ENCODE results near the gene NAALADL2. TPM values are rescaled to one million over a fixed set of nuclear protein-coding genes. Genes with fewer than 3 reads are reported as not detected.

NAALADL2 gene
- total RNA-seq, 4 donors from 2014 or later: 7.0 to 34.7 (median 18.4) TPM

DNA sequence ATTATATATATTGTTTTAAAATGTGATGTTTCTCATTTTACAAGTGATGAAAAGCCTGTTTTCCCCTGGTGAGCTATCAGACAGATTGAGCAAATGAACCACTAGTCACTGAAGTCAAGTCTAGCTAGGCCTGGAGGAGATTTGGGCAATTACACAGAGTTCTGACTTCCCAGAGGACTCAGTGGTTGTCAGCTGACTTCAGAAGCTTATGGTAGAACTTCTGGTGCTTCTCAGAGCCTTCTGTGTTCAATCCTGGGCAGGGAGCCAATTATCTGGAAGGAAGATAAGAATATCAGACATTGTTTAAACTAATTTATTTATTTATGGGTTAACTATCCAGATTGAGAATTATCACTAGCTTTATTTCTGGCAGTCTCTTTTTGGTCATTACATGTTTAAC is 37.7 kb upstream of the NAALADL2 start:
- H3K27me3 ChIP-seq: no peaks in the 10 kb centered on the region
- no peak overlapping the region for H3K27ac ChIP-seq
- H3K4me1 ChIP-seq: no peaks in the 10 kb centered on the region
- H3K36me3 ChIP-seq: no peaks in the 10 kb centered on the region
- TF ChIP-seq, protein P1, sequence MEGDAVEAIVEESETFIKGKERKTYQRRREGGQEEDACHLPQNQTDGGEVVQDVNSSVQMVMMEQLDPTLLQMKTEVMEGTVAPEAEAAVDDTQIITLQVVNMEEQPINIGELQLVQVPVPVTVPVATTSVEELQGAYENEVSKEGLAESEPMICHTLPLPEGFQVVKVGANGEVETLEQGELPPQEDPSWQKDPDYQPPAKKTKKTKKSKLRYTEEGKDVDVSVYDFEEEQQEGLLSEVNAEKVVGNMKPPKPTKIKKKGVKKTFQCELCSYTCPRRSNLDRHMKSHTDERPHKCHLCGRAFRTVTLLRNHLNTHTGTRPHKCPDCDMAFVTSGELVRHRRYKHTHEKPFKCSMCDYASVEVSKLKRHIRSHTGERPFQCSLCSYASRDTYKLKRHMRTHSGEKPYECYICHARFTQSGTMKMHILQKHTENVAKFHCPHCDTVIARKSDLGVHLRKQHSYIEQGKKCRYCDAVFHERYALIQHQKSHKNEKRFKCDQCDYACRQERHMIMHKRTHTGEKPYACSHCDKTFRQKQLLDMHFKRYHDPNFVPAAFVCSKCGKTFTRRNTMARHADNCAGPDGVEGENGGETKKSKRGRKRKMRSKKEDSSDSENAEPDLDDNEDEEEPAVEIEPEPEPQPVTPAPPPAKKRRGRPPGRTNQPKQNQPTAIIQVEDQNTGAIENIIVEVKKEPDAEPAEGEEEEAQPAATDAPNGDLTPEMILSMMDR (IDR thresholded peaks at IDR 0.05): no peak
- no peak for TF ChIP-seq POLR2A (IDR thresholded peaks at IDR 0.05)
- no peak for DNase-seq
- H3K4me3 ChIP-seq: no peak overlapping the region
- no peaks in the 10 kb centered on the region for H3K9me3 ChIP-seq

DNA sequence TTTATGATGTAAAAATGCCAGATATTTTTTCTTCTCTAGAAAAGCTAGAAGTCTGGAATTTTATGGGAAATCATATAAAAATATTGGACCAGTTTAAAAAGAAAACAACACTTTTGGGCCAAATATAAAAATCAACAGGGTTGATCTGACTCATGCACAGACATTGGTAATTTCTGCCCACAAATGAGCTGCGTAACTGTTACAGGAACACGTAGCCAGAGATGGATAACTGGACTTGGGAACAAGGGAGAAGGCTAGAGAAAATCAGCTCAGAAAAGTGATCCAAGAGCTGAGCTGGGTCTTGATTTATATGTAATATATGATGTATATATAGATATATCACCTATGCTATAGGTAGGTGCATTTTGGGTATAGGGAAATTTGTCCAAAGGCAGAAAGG is 36.8 kb upstream of the NAALADL2 start:
- Histone ChIP-seq H3K27me3 (no peaks in the 10 kb centered on the region), H3K36me3 (no peaks in the 10 kb centered on the region), H3K27ac (no peak overlapping the region), H3K4me3 (no peak overlapping the region), H3K4me1 (no peaks in the 10 kb centered on the region), H3K9me3 (no peaks in the 10 kb centered on the region)
- no peak for TF ChIP-seq POLR2A (IDR thresholded peaks at IDR 0.05)
- TF ChIP-seq, protein P1 (IDR thresholded peaks at IDR 0.05): no peak
- DNase-seq: no peak

DNA sequence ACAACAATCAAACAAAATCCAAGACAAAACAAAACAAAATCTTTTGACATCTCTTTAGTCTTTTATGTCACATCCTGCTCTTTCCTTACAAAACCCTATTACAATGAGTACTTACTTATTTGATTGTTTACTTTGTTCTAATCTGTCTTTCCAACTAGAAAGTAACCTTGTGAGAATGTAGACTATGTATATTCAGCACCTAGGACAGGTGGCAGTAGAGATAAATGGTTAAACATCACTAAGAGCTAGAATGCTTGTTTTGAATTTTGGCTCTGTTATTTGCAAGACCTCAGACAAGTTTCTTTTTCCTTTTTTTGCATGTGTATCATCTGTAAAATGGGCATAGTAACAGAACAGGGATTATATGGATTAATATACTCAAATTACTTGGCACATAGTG is 33.1 kb upstream of the NAALADL2 start:
- TF ChIP-seq POLR2A (IDR thresholded peaks at IDR 0.05): no peak
- TF ChIP-seq, protein P1 (IDR thresholded peaks at IDR 0.05): no peak

DNA sequence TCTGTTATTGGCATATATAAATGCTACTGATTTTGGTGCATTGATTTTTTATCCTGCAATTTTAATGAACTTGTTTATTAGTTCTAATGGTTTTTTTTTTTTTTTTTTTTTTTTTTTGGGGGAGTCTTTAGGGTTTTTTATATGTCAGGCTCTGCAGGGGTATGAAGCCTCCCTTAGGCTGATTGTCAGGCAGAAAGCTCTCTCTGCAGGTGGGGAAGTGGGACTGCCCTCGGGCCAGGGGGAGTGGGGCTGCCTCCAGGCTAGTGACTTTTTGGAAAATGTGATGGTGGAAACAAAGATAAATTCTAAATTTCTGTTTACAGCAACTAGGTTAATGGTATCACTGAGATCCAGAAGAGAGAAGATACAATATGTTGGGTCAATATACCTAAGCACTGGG is 14.4 kb upstream of the NAALADL2 start:
- no peak for DNase-seq
- Histone ChIP-seq H3K27me3 (no peaks in the 10 kb centered on the region), H3K36me3 (no peaks in the 10 kb centered on the region), H3K4me1 (no peaks in the 10 kb centered on the region), H3K9me3 (no peaks in the 10 kb centered on the region), H3K4me3 (no peak overlapping the region), H3K27ac (no peak overlapping the region)
- TF ChIP-seq, protein P1 (IDR thresholded peaks at IDR 0.05): no peak
- no peak for TF ChIP-seq POLR2A (IDR thresholded peaks at IDR 0.05)

More for the DNA sequence above, 33.1 kb upstream of the NAALADL2 start:
- H3K27me3 ChIP-seq: no peaks in the 10 kb centered on the region
- no peaks in the 10 kb centered on the region for H3K4me1 ChIP-seq
- H3K4me3 ChIP-seq: no peak overlapping the region
- DNase-seq: no peak
- H3K36me3 ChIP-seq: no peaks in the 10 kb centered on the region
- no peak overlapping the region for H3K27ac ChIP-seq
- no peaks in the 10 kb centered on the region for H3K9me3 ChIP-seq

DNA sequence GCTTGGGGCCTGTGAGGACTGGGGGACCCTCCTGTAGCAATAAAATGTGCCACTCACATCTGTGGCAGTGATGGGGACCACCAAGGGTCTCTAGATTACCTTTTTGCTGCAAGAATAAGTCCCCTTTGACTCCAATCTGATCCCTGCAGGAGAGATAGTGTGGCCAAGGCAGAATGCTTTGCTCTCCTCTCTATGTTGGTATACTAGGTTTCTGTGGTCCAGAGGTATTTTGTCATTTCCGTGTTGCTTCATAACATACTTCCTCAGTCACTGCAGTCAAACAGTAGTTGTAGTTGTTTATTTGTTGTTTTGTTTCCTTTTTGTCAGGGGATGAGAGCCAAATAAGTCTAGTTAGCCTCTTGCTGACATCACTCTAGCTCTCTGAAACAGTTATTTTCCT is 13.1 kb upstream of the NAALADL2 start:
- no peaks in the 10 kb centered on the region for H3K27me3 ChIP-seq
- no peak for TF ChIP-seq POLR2A (IDR thresholded peaks at IDR 0.05)
- TF ChIP-seq, protein P1 (IDR thresholded peaks at IDR 0.05): no peak
- no peaks in the 10 kb centered on the region for H3K36me3 ChIP-seq
- H3K9me3 ChIP-seq: no peaks in the 10 kb centered on the region
- no peaks in the 10 kb centered on the region for H3K4me1 ChIP-seq
- no peak overlapping the region for H3K27ac ChIP-seq
- DNase-seq: no peak
- H3K4me3 ChIP-seq: no peak overlapping the region

DNA sequence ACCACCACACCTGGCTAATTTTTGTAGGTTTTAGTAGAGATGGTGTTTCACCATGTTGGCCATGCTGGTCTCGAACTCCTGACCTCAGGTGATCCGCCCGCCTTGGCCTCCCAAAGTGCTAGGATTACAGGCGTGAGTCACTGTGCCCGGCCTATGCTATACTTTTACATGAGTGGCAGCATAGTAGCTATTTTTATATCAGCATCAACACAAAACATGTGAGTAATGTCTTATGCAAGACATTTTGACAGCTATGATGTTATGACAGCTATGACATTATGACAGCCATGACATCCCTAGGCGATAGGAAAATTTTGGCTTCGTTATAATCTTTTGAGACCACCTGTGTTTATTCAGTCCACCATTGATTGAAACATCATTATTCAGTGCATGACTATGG is 4.1 kb upstream of the NAALADL2 start:
- H3K36me3 ChIP-seq: no peaks in the 10 kb centered on the region
- no peak overlapping the region for H3K4me3 ChIP-seq
- H3K27ac ChIP-seq: no peak overlapping the region
- DNase-seq: no peak
- H3K27me3 ChIP-seq: no peaks in the 10 kb centered on the region
- TF ChIP-seq, protein P1 (IDR thresholded peaks at IDR 0.05): no peak
- TF ChIP-seq POLR2A (IDR thresholded peaks at IDR 0.05): no peak
- no peaks in the 10 kb centered on the region for H3K4me1 ChIP-seq
- H3K9me3 ChIP-seq: no peaks in the 10 kb centered on the region
